SU-DHL-6 (cell line): Measurements from ENCODE around the gene KRT9.

Source experiments
- H2AFZ ChIP-seq: fragments of 200-600 bp; sonication (generic); 2 replicates; pipeline ENCODE4 v1.6.1; 2014; ENCODE audit warnings: low read depth, mild to moderate bottlenecking, moderate library complexity, mixed read lengths, antibody characterized with exemption, low read length; ENCODE audit not compliant: severe bottlenecking
- H3F3A ChIP-seq: fragments of 200-600 bp; shearing (Covaris generic); 2 replicates; pipeline ENCODE4 v1.6.0; 2016; ENCODE audit warnings: antibody characterized with exemption, mild to moderate bottlenecking; ENCODE audit not compliant: insufficient read depth
- H3K27ac ChIP-seq: fragments of 200-600 bp; sonication (generic); 2 replicates; pipeline ENCODE4 v1.5.1; 2016; ENCODE audit warnings: low read depth, mild to moderate bottlenecking, low read length, moderate library complexity, mixed read lengths
- H3K27me3 ChIP-seq: fragments of 200-600 bp; sonication (generic), shearing (Covaris generic); 2 replicates; pipeline ENCODE4 v1.6.0; 2014; ENCODE audit warnings: mild to moderate bottlenecking, low read length
- H3K36me3 ChIP-seq: fragments of 200-600 bp; sonication (generic); 2 replicates; pipeline ENCODE4 v1.6.1; 2014; ENCODE audit warnings: mild to moderate bottlenecking, low read length, mixed read lengths
- H3K4me2 ChIP-seq: fragments of 300-600, 200-600 bp; shearing (Covaris generic), sonication (generic); 2 replicates; pipeline ENCODE4 v1.6.0; 2014; ENCODE audit warnings: low read length, low read depth, mild to moderate bottlenecking; ENCODE audit not compliant: poor library complexity, severe bottlenecking
- H3K4me3 ChIP-seq: fragments of 200-600 bp; sonication (generic); 2 replicates; pipeline ENCODE4 v1.5.1; 2014; ENCODE audit warnings: antibody characterized with exemption, low read length, mild to moderate bottlenecking, mixed read lengths; ENCODE audit not compliant: insufficient read depth, poor library complexity, severe bottlenecking
- H3K79me2 ChIP-seq: fragments of 200-600 bp; sonication (generic); 2 replicates; pipeline ENCODE4 v1.6.1; 2014; ENCODE audit warnings: mild to moderate bottlenecking, low read length, moderate library complexity; ENCODE audit not compliant: insufficient read depth
- H3K9ac ChIP-seq: fragments of 200-600 bp; sonication (generic); 2 replicates; pipeline ENCODE4 v1.7.0; 2014; ENCODE audit warnings: mild to moderate bottlenecking, low read length
- H3K9me2 ChIP-seq: fragments of 200-600 bp; sonication (generic); replicated peaks from 2 replicates; pipeline ENCODE4 v1.6.1; 2014; ENCODE audit warnings: low read length; ENCODE audit not compliant: insufficient read depth
- H3K9me3 ChIP-seq: fragments of 200-600 bp; sonication (generic); 2 replicates; pipeline ENCODE4 v1.6.1; 2014; ENCODE audit warnings: low read length, mixed read lengths; ENCODE audit not compliant: insufficient read depth
- H4K20me1 ChIP-seq: fragments of 200-600 bp; sonication (generic); 2 replicates; pipeline ENCODE4 v1.6.1; 2014; ENCODE audit warnings: low read depth, mild to moderate bottlenecking, antibody characterized with exemption, low read length, moderate library complexity, mixed read lengths
- EZH2phosphoT487 ChIP-seq: fragments of 200-600 bp; sonication (generic), shearing (Covaris generic); conservative IDR thresholded peaks from 2 replicates; pipeline ENCODE4 v1.6.1; 2018; ENCODE audit warnings: mild to moderate bottlenecking, antibody characterized with exemption, low read length, moderate library complexity, mixed read lengths
- TF ChIP-seq, protein P1 (sequence below): fragments of 200-600 bp; sonication (generic); IDR thresholded peaks from one replicate; pipeline ENCODE4 v1.5.1; 2017; ENCODE audit warnings: antibody characterized with exemption, mild to moderate bottlenecking, low read length, moderate library complexity; ENCODE audit not compliant: insufficient read depth, poor library complexity, severe bottlenecking

The KRT9 gene

GRCh38 chr17:41516830-41517283 lies 55.0 kb downstream of the KRT9 start:
- Histone ChIP-seq H3K36me3 (no peaks in the 10 kb centered on the region), H3K27me3 (no peaks in the 10 kb centered on the region), H4K20me1 (no peaks in the 10 kb centered on the region), H2AFZ (no peak overlapping the region), H3K4me2 (no peak overlapping the region), H3K9me2 (no peaks in the 10 kb centered on the region), H3K79me2 (no peaks in the 10 kb centered on the region), H3K9ac (no peak overlapping the region), H3K27ac (no peak overlapping the region), H3K9me3 (no peaks in the 10 kb centered on the region), H3K4me3 (no peak overlapping the region), H3F3A (no peaks in the 10 kb centered on the region)
- no peak for TF ChIP-seq EZH2phosphoT487
- TF ChIP-seq, protein P1, sequence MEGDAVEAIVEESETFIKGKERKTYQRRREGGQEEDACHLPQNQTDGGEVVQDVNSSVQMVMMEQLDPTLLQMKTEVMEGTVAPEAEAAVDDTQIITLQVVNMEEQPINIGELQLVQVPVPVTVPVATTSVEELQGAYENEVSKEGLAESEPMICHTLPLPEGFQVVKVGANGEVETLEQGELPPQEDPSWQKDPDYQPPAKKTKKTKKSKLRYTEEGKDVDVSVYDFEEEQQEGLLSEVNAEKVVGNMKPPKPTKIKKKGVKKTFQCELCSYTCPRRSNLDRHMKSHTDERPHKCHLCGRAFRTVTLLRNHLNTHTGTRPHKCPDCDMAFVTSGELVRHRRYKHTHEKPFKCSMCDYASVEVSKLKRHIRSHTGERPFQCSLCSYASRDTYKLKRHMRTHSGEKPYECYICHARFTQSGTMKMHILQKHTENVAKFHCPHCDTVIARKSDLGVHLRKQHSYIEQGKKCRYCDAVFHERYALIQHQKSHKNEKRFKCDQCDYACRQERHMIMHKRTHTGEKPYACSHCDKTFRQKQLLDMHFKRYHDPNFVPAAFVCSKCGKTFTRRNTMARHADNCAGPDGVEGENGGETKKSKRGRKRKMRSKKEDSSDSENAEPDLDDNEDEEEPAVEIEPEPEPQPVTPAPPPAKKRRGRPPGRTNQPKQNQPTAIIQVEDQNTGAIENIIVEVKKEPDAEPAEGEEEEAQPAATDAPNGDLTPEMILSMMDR, result no peak

GRCh38 chr17:41516147-41516829 lies 55.6 kb downstream of the KRT9 start:
- H3K4me2 ChIP-seq, result no peak overlapping the region
- H3F3A ChIP-seq, result no peaks in the 10 kb centered on the region
- H3K27ac ChIP-seq, result no peak overlapping the region
- H3K9me3 ChIP-seq, result no peaks in the 10 kb centered on the region
- no peak overlapping the region for H2AFZ ChIP-seq
- TF ChIP-seq, protein P1, result no peak
- TF ChIP-seq EZH2phosphoT487, result no peak
- H3K9me2 ChIP-seq, result no peaks in the 10 kb centered on the region
- no peak overlapping the region for H3K9ac ChIP-seq
- no peaks in the 10 kb centered on the region for H3K79me2 ChIP-seq
- H3K36me3 ChIP-seq, result no peaks in the 10 kb centered on the region
- no peaks in the 10 kb centered on the region for H4K20me1 ChIP-seq
- H3K4me3 ChIP-seq, result no peak overlapping the region
- H3K27me3 ChIP-seq, result no peaks in the 10 kb centered on the region
